Heart left ventricle (tissue), 13 donors: ENCODE results near the gene PGA4.

ENCODE experiments used
- CTCF ChIP-seq, 12 donors: fragments of 200-600 bp; sonication (generic) in 4 of 12; IDR thresholded peaks; one replicate each; pipeline versions ENCODE4 v1.5.0 to v1.8.0; 2018 to 2022; ENCODE audit warnings: antibody characterized with exemption in 12 of 12, mild to moderate bottlenecking in 5 of 12
- POLR2A ChIP-seq, 2 donors: fragments of 450-650 bp; IDR thresholded peaks; one replicate each; pipeline ENCODE4 v1.6.1; 2017; ENCODE audit warnings: antibody characterized with exemption in 2 of 2, mild to moderate bottlenecking in 2 of 2, moderate library complexity in 2 of 2
- donor health status: ischemic (EF 13 %, LVEDD 7.1; RV severe dilation, severe dysfunction).
- donor health status: DM: no; HTN: yes; CAD: no.
- donor health status: DM: no; HTN: no; CAD: no.
- donor health status: ischemic (EF 25% LVEDD 6.9; RV normal size, moderate dysfunction).
- donor health status: ischemic (EF 25% LVEDD 5.7; RV mildly dilated, moderate dysfunction).
- donor health status: ischemic (EF 35%, LVEDD 5.7; RV mildly dilated, moderate dysfunction).
- donor health status: nonischemic (EF 11% LVEDD 7.7; RV severe dilation, severe dysfunction).
- donor health status: DM: yes; HTN: yes; CAD: no.
- donor health status: PGD.
- donor health status: ischemic (EF 29% LVEDD 5.4; RV normal size, mild dysfunction).
- donor health status: nonischemic (EF 23%, LVEDD 6.1; RV moderate dilation, normal function).

GRCh38 chr11:61268588-61269250 is 46.6 kb downstream of the PGA4 start:
- no peak for TF ChIP-seq CTCF (IDR thresholded peaks at IDR 0.05)
- TF ChIP-seq POLR2A (IDR thresholded peaks at IDR 0.05), result no peak
